SK-N-SH (cell line): ENCODE data around the gene RHOT2. TPM values are rescaled to one million over a fixed set of nuclear protein-coding genes. Genes with fewer than 3 reads are reported as not detected.

Source experiments
- CTCF ChIA-PET: fragments of 300-600, 350-600 bp; formaldehyde crosslinking; extraction: SDS; loops from one replicate; lab custom pipeline; 2021; lab: Yijun Ruan, JAX
- POLR2A ChIA-PET: fragments of 350-600 bp; sonication (Branson Sonifier 250); formaldehyde crosslinking; extraction: SDS; loops from one replicate; lab custom pipeline; 2020; ENCODE audit warnings: antibody characterized with exemption, inconsistent platforms; lab: Yijun Ruan, JAX
- DNase-seq: peaks from one replicate; pipeline ENCODE4 v3.0.0; 2012
- H2AFZ ChIP-seq: fragments of 200-600 bp; sonication (generic); 2 replicates; pipeline ENCODE4 v1.8.1; 2016; ENCODE audit warnings: antibody characterized with exemption, mild to moderate bottlenecking, low read depth
- H3F3A ChIP-seq: fragments of 200-600 bp; sonication (generic); replicated peaks from 2 replicates; pipeline ENCODE3; 2016; ENCODE audit warnings: antibody characterized with exemption, mild to moderate bottlenecking; ENCODE audit not compliant: insufficient read depth
- H3K27ac ChIP-seq, 2 experiments: fragments of 200-500 bp in 1 of 2; fragments of 200-600 bp in 1 of 2; sonication (Bioruptor generic) in 1 of 2; sonication (generic), shearing (Covaris generic) in 1 of 2; 2 replicates each; pipeline versions ENCODE4 v1.5.1 to v1.6.1; 2014 to 2016; ENCODE audit warnings: low read depth in 2 of 2, inconsistent platforms in 1 of 2, low read length in 1 of 2, mild to moderate bottlenecking in 1 of 2, mixed read lengths in 1 of 2
- H3K27me3 ChIP-seq: fragments of 200-600 bp; sonication (generic), shearing (Covaris generic); 2 replicates; pipeline ENCODE4 v1.6.1; 2016; ENCODE audit warnings: mixed run types; ENCODE audit not compliant: insufficient read depth
- H3K36me3 ChIP-seq, 2 experiments: fragments of 200-500 bp in 1 of 2; fragments of 200-600 bp in 1 of 2; sonication (Bioruptor generic) in 1 of 2; sonication (generic) in 1 of 2; replicated peaks in 1 of 2; 2 replicates each; pipeline versions ENCODE3 to v1.5.1; 2014 to 2016; ENCODE audit warnings: low read length in 1 of 2, mild to moderate bottlenecking in 1 of 2; ENCODE audit not compliant: insufficient read depth in 2 of 2, control insufficient read depth in 1 of 2
- H3K4me1 ChIP-seq, 2 experiments: fragments of 200-500 bp in 1 of 2; fragments of 200-600 bp in 1 of 2; sonication (Bioruptor generic) in 1 of 2; sonication (generic), shearing (Covaris generic) in 1 of 2; 2 replicates each; pipeline versions ENCODE4 v1.5.1 to v1.6.1; 2014 to 2016; ENCODE audit warnings: low read depth in 1 of 2, low read length in 1 of 2, mixed run types in 1 of 2; ENCODE audit not compliant: insufficient read depth in 2 of 2, control insufficient read depth in 1 of 2
- H3K4me2 ChIP-seq: fragments of 200-600 bp; sonication (generic), shearing (Covaris generic); 2 replicates; pipeline ENCODE4 v1.6.1; 2017; ENCODE audit warnings: mixed run types
- H3K4me3 ChIP-seq, 2 experiments: fragments of 200-500 bp in 1 of 2; fragments of 200-600 bp in 1 of 2; sonication (Bioruptor generic) in 1 of 2; sonication (generic), shearing (Covaris generic) in 1 of 2; 2 replicates each; pipeline versions ENCODE4 v1.5.1 to v1.8.1; 2014 to 2016; ENCODE audit warnings: low read depth in 2 of 2, inconsistent platforms in 1 of 2, low read length in 1 of 2, mild to moderate bottlenecking in 1 of 2, mixed read lengths in 1 of 2, moderate library complexity in 1 of 2
- H3K79me2 ChIP-seq: fragments of 200-600 bp; sonication (generic); 2 replicates; pipeline ENCODE4 v1.8.1; 2017; ENCODE audit warnings: mild to moderate bottlenecking; ENCODE audit not compliant: insufficient read depth
- H3K9ac ChIP-seq: fragments of 200-600 bp; sonication (generic); 2 replicates; pipeline ENCODE4 v1.6.1; 2017; ENCODE audit warnings: mixed run types
- H3K9me2 ChIP-seq: fragments of 200-600 bp; sonication (generic); 2 replicates; pipeline ENCODE4 v1.6.1; 2017; ENCODE audit warnings: mixed run types
- H3K9me3 ChIP-seq: fragments of 200-600 bp; sonication (generic); 2 replicates; pipeline ENCODE4 v1.6.1; 2017; ENCODE audit warnings: mixed run types, mild to moderate bottlenecking, moderate library complexity
- H4K20me1 ChIP-seq: fragments of 200-600 bp; sonication (generic); 2 replicates; pipeline ENCODE4 v1.6.1; 2017; ENCODE audit warnings: mild to moderate bottlenecking, mixed run types; ENCODE audit not compliant: insufficient read depth
- ELF1 ChIP-seq: IDR thresholded peaks from 2 replicates; pipeline ENCODE4 v1.4.0; 2012
- FOXM1 ChIP-seq: IDR thresholded peaks from 2 replicates; pipeline ENCODE4 v1.4.0; 2012; ENCODE audit warnings: low read depth, mild to moderate bottlenecking
- PBX3 ChIP-seq: IDR thresholded peaks from 2 replicates; pipeline ENCODE4; 2012
- USF1 ChIP-seq: IDR thresholded peaks from 2 replicates; pipeline ENCODE4 v1.4.0; 2012; ENCODE audit warnings: low read depth, borderline replicate concordance
- ZBTB33 ChIP-seq: IDR thresholded peaks from 2 replicates; pipeline ENCODE4 v1.4.0; 2012; ENCODE audit warnings: low read depth, borderline replicate concordance
- WGBS: methylation state at CpG from one replicate; pipeline ENCODE4 v1.1.6; 2017; ENCODE audit warnings: low lambda C conversion rate; 5-methylcytosine and 5-hydroxymethylcytosine counted together
- polyA plus RNA-seq, 3 experiments: library from polyadenylated mRNA; depleted of rRNA; stranded (reverse); fragments of >200 nt; gene quantifications; 2 replicates each; pipeline ENCODE4 v1.2.3, GENCODE V29; 2012

The RHOT2 gene
- polyA plus RNA-seq, 1 of the 3 experiments (the other 2 are of a cell fraction) = 229 TPM

GRCh38 chr16:666572-666971 lies 1.4 kb upstream of the RHOT2 start:
- POLR2A ChIA-PET = interaction anchor here (0.8 to 1.5 kb wide), 3 partner anchors 9 to 71 kb away, joined by 3 to 4 read pairs (median 4); partner anchors contain the start of genes RHBDL1 and STUB1

More at GRCh38 chr16:666572-666971, 1.4 kb upstream of the RHOT2 start:
- H3K36me3 ChIP-seq = peaks cover 5 to 43% of the 10 kb centered on the region in 2 experiments
- no peak overlapping the region for H3K4me2 ChIP-seq
- peaks cover 25% of the 10 kb centered on the region for H3K79me2 ChIP-seq
- H3F3A ChIP-seq = no peaks in the 10 kb centered on the region
- peaks cover 0 to 27% of the 10 kb centered on the region in 2 experiments; a peak in 1 of 4 replicates for H3K4me1 ChIP-seq
- H4K20me1 ChIP-seq = 0 out of 2 replicates have a peak, but pooled peaks cover 6% of the 10 kb centered on the region
- TF ChIP-seq PBX3 (no peak), ELF1 (no peak), FOXM1 (no peak), USF1 (no peak), ZBTB33 (no peak)
- no peak for DNase-seq
- H3K27me3 ChIP-seq = no peaks in the 10 kb centered on the region
- H3K9me2 ChIP-seq = no peaks in the 10 kb centered on the region
- WGBS = 90% methylated on average over 7 of the region's 13 CpGs
- CTCF ChIA-PET = interaction anchor here (1.0 to 6.3 kb wide), 5 partner anchors 12 to 74 kb away, joined by 3 to 69 read pairs (median 4); partner anchors contain the start of genes CIAO3, WDR24 and WDR90
- no peak overlapping the region for H2AFZ ChIP-seq
- H3K9me3 ChIP-seq = no peaks in the 10 kb centered on the region
- no peak overlapping the region; a peak in 1 of 4 replicates for H3K27ac ChIP-seq
- H3K4me3 ChIP-seq = no peak overlapping the region
- no peak overlapping the region for H3K9ac ChIP-seq
